GM19397 (cell line): ENCODE data around the gene PHF21A.
A peak's percentile ranks its signal among the peaks of the same experiment; 100 is the strongest.
"Not testable (repeated sequence)": the region's sequence is repeated elsewhere in the genome, so short reads cannot be mapped to it uniquely, and the experiment has no call there.

Source experiments
- ATAC-seq: cut with Tn5 transposase; IDR thresholded peaks from one replicate; pipeline ENCODE4 v1.9.1; 2021; ENCODE audit warnings: mild to moderate bottlenecking, moderate library complexity; ENCODE audit not compliant: unreplicated experiment

Gene PHF21A

GRCh38 chr11:45906096-45906682, 215.1 kb downstream of the PHF21A start:
- no peak for ATAC-seq

- ATAC-seq: not testable (repeated sequence)
These were observed 215.7 kb downstream of the PHF21A start for GRCh38 chr11:45905576-45905975.

- no peak for ATAC-seq
These were observed 216.2 kb downstream of the PHF21A start for GRCh38 chr11:45905095-45905494.

GRCh38 chr11:45904309-45904915, 216.8 kb downstream of the PHF21A start:
- no peak for ATAC-seq

GRCh38 chr11:45902452-45903380, 218.5 kb downstream of the PHF21A start:
- ATAC-seq: no peak

GRCh38 chr11:45901626-45902025, 219.6 kb downstream of the PHF21A start:
- ATAC-seq: no peak

GRCh38 chr11:45900916-45901617, 220.2 kb downstream of the PHF21A start:
- ATAC-seq: no peak

GRCh38 chr11:45900175-45900800, 221.0 kb downstream of the PHF21A start:
- not testable (repeated sequence) for ATAC-seq

GRCh38 chr11:45899448-45900174, 221.6 kb downstream of the PHF21A start:
- ATAC-seq: peak; percentile 63

- no peak for ATAC-seq
These were observed 222.2 kb downstream of the PHF21A start for GRCh38 chr11:45899086-45899447.

GRCh38 chr11:45897556-45897955, 223.7 kb downstream of the PHF21A start:
- no peak for ATAC-seq

- no peak for ATAC-seq
These were observed 224.8 kb downstream of the PHF21A start for GRCh38 chr11:45896422-45896984.

- ATAC-seq: no peak
These were observed 225.5 kb downstream of the PHF21A start for GRCh38 chr11:45895553-45896259.

GRCh38 chr11:45894555-45895247, 226.6 kb downstream of the PHF21A start:
- no peak for ATAC-seq

GRCh38 chr11:45892856-45893255, 228.4 kb downstream of the PHF21A start:
- no peak for ATAC-seq

GRCh38 chr11:45890886-45891550, 230.2 kb downstream of the PHF21A start:
- no peak for ATAC-seq

GRCh38 chr11:45889966-45890365, 231.3 kb downstream of the PHF21A start:
- no peak for ATAC-seq

GRCh38 chr11:45889555-45889954, 231.7 kb downstream of the PHF21A start:
- ATAC-seq: no peak
